HepG2 (cell line): ENCODE measurements around the gene LZTS2. TPM values are rescaled to one million over a fixed set of nuclear protein-coding genes. Genes with fewer than 3 reads are reported as not detected.

ENCODE experiments used
- ARNTL ChIP-seq: sonication (generic); formaldehyde crosslinking; IDR thresholded peaks from 2 replicates; pipeline ENCODE4 v1.4.0; 2020; ENCODE audit warnings: mild to moderate bottlenecking, missing genetic modification reagents
- GATA4 ChIP-seq: sonication (generic); IDR thresholded peaks from 2 replicates; pipeline ENCODE4 v1.6.1; 2016; ENCODE audit warnings: antibody characterized with exemption, low read depth, borderline replicate concordance
- KDM5A ChIP-seq: fragments of 200-600 bp; sonication (generic); IDR thresholded peaks from 2 replicates; pipeline ENCODE4 v1.7.0; 2018; ENCODE audit warnings: antibody characterized with exemption, mild to moderate bottlenecking, low read length, borderline replicate concordance
- KLF13 ChIP-seq: sonication (generic); formaldehyde crosslinking; IDR thresholded peaks from 2 replicates; pipeline ENCODE4 v1.4.0; 2020; ENCODE audit warnings: mild to moderate bottlenecking, missing genetic modification reagents
- MED13 ChIP-seq: sonication (generic); formaldehyde crosslinking; IDR thresholded peaks from 2 replicates; pipeline ENCODE4 v1.5.0; 2020; ENCODE audit warnings: missing genetic modification reagents
- NR1H2 ChIP-seq: sonication (generic); formaldehyde crosslinking; IDR thresholded peaks from 2 replicates; pipeline ENCODE4 v1.8.1; 2022; ENCODE audit warnings: low read depth, missing genetic modification reagents, borderline replicate concordance
- NR2F2 ChIP-seq: IDR thresholded peaks from 2 replicates; pipeline ENCODE4 v1.6.1; 2012; ENCODE audit warnings: low read depth, inconsistent platforms, borderline replicate concordance
- PITX1 ChIP-seq: sonication (generic); formaldehyde crosslinking; IDR thresholded peaks from 2 replicates; pipeline ENCODE4 v1.5.1; 2020; ENCODE audit warnings: mild to moderate bottlenecking, missing genetic modification reagents
- SIX1 ChIP-seq: sonication (generic); formaldehyde crosslinking; IDR thresholded peaks from 2 replicates; pipeline ENCODE4 v1.4.0; 2020; ENCODE audit warnings: missing genetic modification reagents, borderline replicate concordance
- TAF15 ChIP-seq: fragments of 200-400 bp; formaldehyde crosslinking; IDR thresholded peaks from one replicate; pipeline ENCODE4 v1.6.1; 2018; ENCODE audit warnings: mild to moderate bottlenecking, low read depth, low read length; ENCODE audit not compliant: poor library complexity, severe bottlenecking
- ZNF143 ChIP-seq: sonication (generic); formaldehyde crosslinking; IDR thresholded peaks from 2 replicates; pipeline ENCODE4 v1.4.0; 2020; ENCODE audit warnings: missing genetic modification reagents
- ZNF567 ChIP-seq: sonication (generic); formaldehyde crosslinking; IDR thresholded peaks from 2 replicates; pipeline ENCODE4 v1.8.1; 2023; ENCODE audit warnings: mild to moderate bottlenecking, missing genetic modification reagents, borderline replicate concordance
- ZNF720 ChIP-seq: sonication (generic); formaldehyde crosslinking; IDR thresholded peaks from 2 replicates; pipeline ENCODE4 v1.4.0; 2020; ENCODE audit warnings: missing genetic modification reagents
- ZNF775 ChIP-seq: sonication (generic); formaldehyde crosslinking; IDR thresholded peaks from 2 replicates; pipeline ENCODE4 v1.4.0; 2020; ENCODE audit warnings: missing genetic modification reagents, mild to moderate bottlenecking, moderate library complexity, borderline replicate concordance
- ZNF883 ChIP-seq: sonication (generic); formaldehyde crosslinking; IDR thresholded peaks from 2 replicates; pipeline ENCODE4 v1.5.1; 2020; ENCODE audit warnings: mild to moderate bottlenecking, missing genetic modification reagents; ENCODE audit errors: not compliant biosample characterization
- polyA plus RNA-seq, 8 experiments: library from polyadenylated mRNA; depleted of rRNA in 3 of 8; stranded (reverse) in 7 of 8; unstranded in 1 of 8; fragments of >200 nt; fragmentation: Illumina TruSeq in 4 of 8; extraction: Trizol in 4 of 8; gene quantifications; 2 replicates each; pipeline versions ENCODE4 v1.2.1 to v1.2.3, GENCODE V29; 2011 to 2016; ENCODE audit warnings: low read depth in 4 of 8, missing spikeins in 1 of 8, mixed read lengths in 1 of 8; ENCODE audit not compliant: insufficient read depth in 1 of 8
- total RNA-seq, 5 experiments: library from RNA; depleted of rRNA; stranded (reverse); fragments of >200 nt; fragmentation: Illumina TruSeq; extraction: Trizol; gene quantifications; 2 replicates each; pipeline ENCODE4 v1.2.3, GENCODE V29; 2016; ENCODE audit warnings: low read depth in 1 of 5
- TF ChIP-seq, protein P1 (sequence below): IDR thresholded peaks from 2 replicates; pipeline ENCODE4 v1.6.1; 2012; ENCODE audit warnings: inconsistent platforms
- TF ChIP-seq, protein P2 (sequence below): sonication (generic); formaldehyde crosslinking; IDR thresholded peaks from 2 replicates; pipeline ENCODE4 v1.5.1; 2020; ENCODE audit warnings: mild to moderate bottlenecking, moderate library complexity, missing genetic modification reagents
- TF ChIP-seq, protein P3 (sequence below): IDR thresholded peaks from 2 replicates; pipeline ENCODE4 v1.6.1; 2016
- TF ChIP-seq, protein P4 (sequence below): sonication (generic); formaldehyde crosslinking; IDR thresholded peaks from 2 replicates; pipeline ENCODE4 v1.9.0; 2021; ENCODE audit warnings: missing genetic modification reagents, mild to moderate bottlenecking, borderline replicate concordance
- TF ChIP-seq, protein P5 (sequence below): sonication (generic); formaldehyde crosslinking; IDR thresholded peaks from 2 replicates; pipeline ENCODE4 v1.4.0; 2020; ENCODE audit warnings: mild to moderate bottlenecking, missing genetic modification reagents
- TF ChIP-seq, protein P6 (sequence below): sonication (generic); formaldehyde crosslinking; IDR thresholded peaks from 2 replicates; pipeline ENCODE4; 2020; ENCODE audit warnings: missing genetic modification reagents, mild to moderate bottlenecking, borderline replicate concordance

Gene LZTS2
- total and polyA plus RNA-seq, 2 of the 13 experiments (the other 11 are each of a cell fraction or from before 2014, with no cell fraction given), result 43.6 to 65.6 TPM

DNA sequence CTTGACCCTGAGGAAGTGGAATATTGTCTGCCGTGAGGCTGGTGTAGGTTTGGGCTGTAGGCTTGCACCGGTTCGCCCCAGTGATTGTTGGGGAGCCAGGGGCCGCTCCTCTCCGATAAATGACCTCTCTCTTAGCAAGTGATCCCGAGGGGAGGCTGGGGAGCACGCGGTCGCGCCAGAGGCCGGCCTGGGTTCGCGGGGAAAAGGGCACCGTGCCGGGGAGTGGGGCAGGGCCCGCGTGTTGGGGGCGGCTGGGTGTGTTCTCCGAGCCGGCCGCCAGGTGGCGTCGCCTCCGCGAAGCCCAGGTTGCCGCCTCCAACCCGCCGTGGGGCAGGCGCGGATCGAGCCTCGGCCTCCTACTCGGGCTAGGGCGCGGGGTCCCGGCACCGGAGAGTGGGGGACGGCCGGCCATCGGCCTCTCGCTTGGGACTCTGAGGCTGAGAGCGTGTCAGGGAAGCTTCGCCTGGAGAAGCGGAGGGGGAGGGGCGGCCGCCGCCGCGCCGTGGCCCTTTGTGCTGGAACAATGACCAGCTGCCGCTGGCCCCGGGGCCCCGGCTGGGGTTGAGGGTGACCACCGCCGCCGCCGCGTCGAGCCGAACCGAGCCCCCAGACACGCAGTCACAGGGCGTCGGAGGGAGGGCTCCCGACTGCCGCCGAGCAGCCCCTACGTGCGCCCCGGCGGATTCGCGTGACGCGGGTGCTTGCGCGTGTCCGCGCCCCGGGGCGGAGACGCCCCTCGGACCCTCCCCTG, 442 bp upstream of the LZTS2 start (continued):
- TF ChIP-seq, protein P1, sequence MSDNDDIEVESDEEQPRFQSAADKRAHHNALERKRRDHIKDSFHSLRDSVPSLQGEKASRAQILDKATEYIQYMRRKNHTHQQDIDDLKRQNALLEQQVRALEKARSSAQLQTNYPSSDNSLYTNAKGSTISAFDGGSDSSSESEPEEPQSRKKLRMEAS, result peak; percentile 7
- TF ChIP-seq, protein P2, sequence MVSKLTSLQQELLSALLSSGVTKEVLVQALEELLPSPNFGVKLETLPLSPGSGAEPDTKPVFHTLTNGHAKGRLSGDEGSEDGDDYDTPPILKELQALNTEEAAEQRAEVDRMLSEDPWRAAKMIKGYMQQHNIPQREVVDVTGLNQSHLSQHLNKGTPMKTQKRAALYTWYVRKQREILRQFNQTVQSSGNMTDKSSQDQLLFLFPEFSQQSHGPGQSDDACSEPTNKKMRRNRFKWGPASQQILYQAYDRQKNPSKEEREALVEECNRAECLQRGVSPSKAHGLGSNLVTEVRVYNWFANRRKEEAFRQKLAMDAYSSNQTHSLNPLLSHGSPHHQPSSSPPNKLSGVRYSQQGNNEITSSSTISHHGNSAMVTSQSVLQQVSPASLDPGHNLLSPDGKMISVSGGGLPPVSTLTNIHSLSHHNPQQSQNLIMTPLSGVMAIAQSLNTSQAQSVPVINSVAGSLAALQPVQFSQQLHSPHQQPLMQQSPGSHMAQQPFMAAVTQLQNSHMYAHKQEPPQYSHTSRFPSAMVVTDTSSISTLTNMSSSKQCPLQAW (CRISPR knock-in tag), result peak; percentile 41; the same call in 1 of the 2 replicates
- TF ChIP-seq NR1H2 (0 out of 2 replicates have a peak, but pooled peaks have one; percentile 33), ZNF720 (CRISPR knock-in tag) (0 out of 2 replicates have a peak, but pooled peaks have one; percentile 3), KLF13 (no peak), TAF15 (peak; percentile 88), ARNTL (CRISPR knock-in tag) (peak; percentile 79; the same call in 1 of the 2 replicates), ZNF567 (CRISPR knock-in tag) (no peak; the same call in 1 of the 2 replicates), MED13 (CRISPR knock-in tag) (0 out of 2 replicates have a peak, but pooled peaks have one; percentile 26), PITX1 (CRISPR knock-in tag) (no peak), ZNF775 (CRISPR knock-in tag) (no peak), NR2F2 (no peak), KDM5A (no peak), SIX1 (0 out of 2 replicates have a peak, but pooled peaks have one; percentile 16), GATA4 (peak; percentile 50; the same call in 1 of the 2 replicates), ZNF883 (CRISPR knock-in tag) (no peak), ZNF143 (CRISPR knock-in tag) (no peak)
- TF ChIP-seq, protein P3, sequence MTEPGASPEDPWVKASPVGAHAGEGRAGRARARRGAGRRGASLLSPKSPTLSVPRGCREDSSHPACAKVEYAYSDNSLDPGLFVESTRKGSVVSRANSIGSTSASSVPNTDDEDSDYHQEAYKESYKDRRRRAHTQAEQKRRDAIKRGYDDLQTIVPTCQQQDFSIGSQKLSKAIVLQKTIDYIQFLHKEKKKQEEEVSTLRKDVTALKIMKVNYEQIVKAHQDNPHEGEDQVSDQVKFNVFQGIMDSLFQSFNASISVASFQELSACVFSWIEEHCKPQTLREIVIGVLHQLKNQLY (CRISPR knock-in tag), result no peak; the same call in 1 of the 2 replicates
- TF ChIP-seq, protein P4, sequence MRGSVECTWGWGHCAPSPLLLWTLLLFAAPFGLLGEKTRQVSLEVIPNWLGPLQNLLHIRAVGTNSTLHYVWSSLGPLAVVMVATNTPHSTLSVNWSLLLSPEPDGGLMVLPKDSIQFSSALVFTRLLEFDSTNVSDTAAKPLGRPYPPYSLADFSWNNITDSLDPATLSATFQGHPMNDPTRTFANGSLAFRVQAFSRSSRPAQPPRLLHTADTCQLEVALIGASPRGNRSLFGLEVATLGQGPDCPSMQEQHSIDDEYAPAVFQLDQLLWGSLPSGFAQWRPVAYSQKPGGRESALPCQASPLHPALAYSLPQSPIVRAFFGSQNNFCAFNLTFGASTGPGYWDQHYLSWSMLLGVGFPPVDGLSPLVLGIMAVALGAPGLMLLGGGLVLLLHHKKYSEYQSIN (CRISPR knock-in tag), result no peak
- TF ChIP-seq, protein P5, sequence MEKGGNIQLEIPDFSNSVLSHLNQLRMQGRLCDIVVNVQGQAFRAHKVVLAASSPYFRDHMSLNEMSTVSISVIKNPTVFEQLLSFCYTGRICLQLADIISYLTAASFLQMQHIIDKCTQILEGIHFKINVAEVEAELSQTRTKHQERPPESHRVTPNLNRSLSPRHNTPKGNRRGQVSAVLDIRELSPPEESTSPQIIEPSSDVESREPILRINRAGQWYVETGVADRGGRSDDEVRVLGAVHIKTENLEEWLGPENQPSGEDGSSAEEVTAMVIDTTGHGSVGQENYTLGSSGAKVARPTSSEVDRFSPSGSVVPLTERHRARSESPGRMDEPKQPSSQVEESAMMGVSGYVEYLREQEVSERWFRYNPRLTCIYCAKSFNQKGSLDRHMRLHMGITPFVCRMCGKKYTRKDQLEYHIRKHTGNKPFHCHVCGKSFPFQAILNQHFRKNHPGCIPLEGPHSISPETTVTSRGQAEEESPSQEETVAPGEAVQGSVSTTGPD (CRISPR knock-in tag), result no peak
- TF ChIP-seq, protein P6, sequence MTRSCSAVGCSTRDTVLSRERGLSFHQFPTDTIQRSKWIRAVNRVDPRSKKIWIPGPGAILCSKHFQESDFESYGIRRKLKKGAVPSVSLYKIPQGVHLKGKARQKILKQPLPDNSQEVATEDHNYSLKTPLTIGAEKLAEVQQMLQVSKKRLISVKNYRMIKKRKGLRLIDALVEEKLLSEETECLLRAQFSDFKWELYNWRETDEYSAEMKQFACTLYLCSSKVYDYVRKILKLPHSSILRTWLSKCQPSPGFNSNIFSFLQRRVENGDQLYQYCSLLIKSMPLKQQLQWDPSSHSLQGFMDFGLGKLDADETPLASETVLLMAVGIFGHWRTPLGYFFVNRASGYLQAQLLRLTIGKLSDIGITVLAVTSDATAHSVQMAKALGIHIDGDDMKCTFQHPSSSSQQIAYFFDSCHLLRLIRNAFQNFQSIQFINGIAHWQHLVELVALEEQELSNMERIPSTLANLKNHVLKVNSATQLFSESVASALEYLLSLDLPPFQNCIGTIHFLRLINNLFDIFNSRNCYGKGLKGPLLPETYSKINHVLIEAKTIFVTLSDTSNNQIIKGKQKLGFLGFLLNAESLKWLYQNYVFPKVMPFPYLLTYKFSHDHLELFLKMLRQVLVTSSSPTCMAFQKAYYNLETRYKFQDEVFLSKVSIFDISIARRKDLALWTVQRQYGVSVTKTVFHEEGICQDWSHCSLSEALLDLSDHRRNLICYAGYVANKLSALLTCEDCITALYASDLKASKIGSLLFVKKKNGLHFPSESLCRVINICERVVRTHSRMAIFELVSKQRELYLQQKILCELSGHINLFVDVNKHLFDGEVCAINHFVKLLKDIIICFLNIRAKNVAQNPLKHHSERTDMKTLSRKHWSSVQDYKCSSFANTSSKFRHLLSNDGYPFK, result no peak
